A549 (cell line): ENCODE results near the gene LRRN4CL. TPM values are rescaled to one million over a fixed set of nuclear protein-coding genes. Genes with fewer than 3 reads are reported as not detected.
"Not testable (repeated sequence)": the region's sequence is repeated elsewhere in the genome, so short reads cannot be mapped to it uniquely, and the experiment has no call there.

Source experiments
- ATAC-seq, 2 experiments: fragments of 200-7000 bp in 1 of 2; fragments of >200 bp in 1 of 2; cut with Nextera tagmentation in 1 of 2; cut with Tn5 transposase in 1 of 2; 3 replicates each; pipeline versions ENCODE4 v1.8.0 to v1.9.1; 2018 to 2020; ENCODE audit warnings: mild to moderate bottlenecking in 1 of 2, moderate library complexity in 1 of 2
- CTCF ChIA-PET: fragments of 300-600 bp; sonication (Branson Sonifier 250); formaldehyde crosslinking; extraction: SDS; loops from one replicate; lab custom pipeline; 2021; ENCODE audit warnings: antibody characterized with exemption, inconsistent platforms; lab: Yijun Ruan, JAX
- POLR2A ChIA-PET: fragments of 350-600 bp; formaldehyde crosslinking; extraction: SDS; loops from one replicate; lab custom pipeline; 2021; ENCODE audit warnings: antibody characterized with exemption, inconsistent platforms; lab: Yijun Ruan, JAX
- DNase-seq, 2 experiments: peaks; one replicate each; pipeline versions ENCODE4 v3.0.0 to v3.0.0-alpha.2; 2011 to 2016; ENCODE audit warnings: low read depth in 1 of 2, low spot score in 1 of 2
- FAIRE-seq: peaks from 2 replicates; lab custom pipeline; 2011; peaks lifted over from hg19 to GRCh38; lab: Jason Lieb, UNC
- H3K27ac ChIP-seq, 2 experiments: fragments of >200 bp; sonication (Bioruptor Twin); formaldehyde crosslinking; 3 replicates each; pipeline ENCODE4 v1.5.1; 2016 to 2017
- H3K4me1 ChIP-seq: fragments of >200 bp; sonication (Bioruptor Twin); formaldehyde crosslinking; 3 replicates; pipeline ENCODE4 v1.6.1; 2016
- H3K4me2 ChIP-seq: fragments of >200 bp; sonication (Bioruptor Twin); formaldehyde crosslinking; 3 replicates; pipeline ENCODE4 v1.6.1; 2016
- H3K4me3 ChIP-seq: fragments of >200 bp; sonication (Bioruptor Twin); formaldehyde crosslinking; 3 replicates; pipeline ENCODE4 v1.5.1; 2016
- H3K9me3 ChIP-seq: fragments of >200 bp; sonication (Bioruptor Twin); formaldehyde crosslinking; 3 replicates; pipeline ENCODE4 v1.6.1; 2016
- CBX8 ChIP-seq: fragments of 200-600 bp; sonication (generic); IDR thresholded peaks from 2 replicates; pipeline ENCODE4 v1.6.1; 2016
- CHD4 ChIP-seq: fragments of 200-600 bp; sonication (generic); IDR thresholded peaks from 2 replicates; pipeline ENCODE4 v1.6.1; 2016; ENCODE audit warnings: antibody characterized with exemption, mild to moderate bottlenecking, borderline replicate concordance
- EHF ChIP-seq: fragments of 250-450 bp; sonication (Bioruptor Pico); IDR thresholded peaks from 2 replicates; pipeline ENCODE4 v1.5.0; 2020; ENCODE audit warnings: mild to moderate bottlenecking
- EHMT2 ChIP-seq: fragments of 200-600 bp; sonication (generic); IDR thresholded peaks from 2 replicates; pipeline ENCODE4 v1.6.1; 2016; ENCODE audit warnings: antibody characterized with exemption, low read depth, mild to moderate bottlenecking, moderate library complexity
- FOSB ChIP-seq: fragments of 250-450 bp; sonication (Bioruptor Pico); IDR thresholded peaks from 2 replicates; pipeline ENCODE4 v1.5.0; 2020; ENCODE audit warnings: mild to moderate bottlenecking, moderate library complexity
- HDAC2 ChIP-seq: fragments of 200-600 bp; sonication (generic); IDR thresholded peaks from 2 replicates; pipeline ENCODE4 v1.6.1; 2016
- HEYL ChIP-seq: fragments of 250-450 bp; sonication (Bioruptor Pico); IDR thresholded peaks from 2 replicates; pipeline ENCODE4 v1.8.0; 2021; ENCODE audit warnings: mild to moderate bottlenecking, moderate library complexity
- HOXA7 ChIP-seq: fragments of 250-450 bp; sonication (Bioruptor Pico); IDR thresholded peaks from 2 replicates; pipeline ENCODE4 v1.5.0; 2020; ENCODE audit warnings: mild to moderate bottlenecking, moderate library complexity
- JUN ChIP-seq, 2 experiments: fragments of >200 bp; sonication (Bioruptor Twin); formaldehyde crosslinking; IDR thresholded peaks; 2 replicates in 1 of 2; 3 replicates in 1 of 2; pipeline ENCODE4 v1.6.1; 2016 to 2017
- JUNB ChIP-seq: fragments of >200 bp; sonication (Bioruptor Twin); formaldehyde crosslinking; IDR thresholded peaks from 2 replicates; pipeline ENCODE4 v1.6.1; 2016
- KDM1A ChIP-seq: fragments of 200-600 bp; sonication (generic); IDR thresholded peaks from 2 replicates; pipeline ENCODE4 v1.6.1; 2016; ENCODE audit warnings: low read depth, mild to moderate bottlenecking
- MAFK ChIP-seq: fragments of 450-650 bp; IDR thresholded peaks from 2 replicates; pipeline ENCODE4 v1.6.1; 2014; ENCODE audit not compliant: partially characterized antibody
- NR3C1 ChIP-seq: fragments of >200 bp; sonication (Bioruptor Twin); formaldehyde crosslinking; IDR thresholded peaks from 3 replicates; pipeline ENCODE4 v1.6.1; 2017
- POLR2A ChIP-seq: IDR thresholded peaks from 2 replicates; pipeline ENCODE4 v1.6.1; 2012; ENCODE audit warnings: mild to moderate bottlenecking, low read length
- RARB ChIP-seq: fragments of 250-450 bp; sonication (Bioruptor Pico); IDR thresholded peaks from 2 replicates; pipeline ENCODE4 v1.8.0; 2021; ENCODE audit warnings: mild to moderate bottlenecking, moderate library complexity
- RCOR1 ChIP-seq: fragments of 150-350 bp; IDR thresholded peaks from 2 replicates; pipeline ENCODE4 v1.6.1; 2014; ENCODE audit warnings: antibody characterized with exemption, low read length, low read depth
- RFX5 ChIP-seq: fragments of 450-650 bp; IDR thresholded peaks from 2 replicates; pipeline ENCODE4 v1.7.1; 2014; ENCODE audit warnings: antibody characterized with exemption, mild to moderate bottlenecking, moderate library complexity
- RNF2 ChIP-seq: fragments of 200-600 bp; sonication (generic); IDR thresholded peaks from 2 replicates; pipeline ENCODE4 v1.6.1; 2016; ENCODE audit warnings: low read depth, mild to moderate bottlenecking, antibody characterized with exemption, moderate library complexity, borderline replicate concordance
- SMC3 ChIP-seq: fragments of >200 bp; sonication (Bioruptor Twin); formaldehyde crosslinking; IDR thresholded peaks from 3 replicates; pipeline ENCODE4 v1.6.1; 2018; ENCODE audit warnings: inconsistent platforms
- SREBF2 ChIP-seq: fragments of 450-650 bp; IDR thresholded peaks from 2 replicates; pipeline ENCODE4 v1.6.1; 2014; ENCODE audit warnings: mild to moderate bottlenecking, moderate library complexity
- TFCP2L1 ChIP-seq: fragments of 250-450 bp; sonication (Bioruptor Pico); IDR thresholded peaks from 2 replicates; pipeline ENCODE4 v1.5.0; 2021; ENCODE audit warnings: mild to moderate bottlenecking
- TP53 ChIP-seq: fragments of 250-450 bp; sonication (Bioruptor Pico); IDR thresholded peaks from 2 replicates; pipeline ENCODE4 v1.5.0; 2021; ENCODE audit warnings: mild to moderate bottlenecking, moderate library complexity
- ZFP36 ChIP-seq: fragments of 450-650 bp; IDR thresholded peaks from 2 replicates; pipeline ENCODE4 v1.6.1; 2014; ENCODE audit warnings: borderline replicate concordance; ENCODE audit not compliant: partially characterized antibody
- ZNF302 ChIP-seq: fragments of 250-450 bp; sonication (Bioruptor Pico); IDR thresholded peaks from 2 replicates; pipeline ENCODE4 v1.9.0; 2021; ENCODE audit warnings: inconsistent platforms, mild to moderate bottlenecking, moderate library complexity
- ZSCAN20 ChIP-seq: fragments of 250-450 bp; sonication (Bioruptor Pico); IDR thresholded peaks from 2 replicates; pipeline ENCODE4 v1.8.0; 2022; ENCODE audit warnings: mild to moderate bottlenecking, moderate library complexity
- WGBS: methylation state at CpG from one replicate; pipeline ENCODE4 v1.1.6; 2017; ENCODE audit errors: missing lambda C conversion rate; 5-methylcytosine and 5-hydroxymethylcytosine counted together
- polyA plus RNA-seq, 4 experiments: library from polyadenylated mRNA; depleted of rRNA in 3 of 4; stranded (reverse); fragments of >200 nt; fragmentation: RNase III in 1 of 4; extraction: RNeasy Plus Mini Kit Qiagen cat#74134 plus additional on column Dnase treatment in 1 of 4; gene quantifications; 2 replicates in 3 of 4; 3 replicates in 1 of 4; pipeline ENCODE4 v1.2.3, GENCODE V29; 2011 to 2017
- TF ChIP-seq, protein P1 (sequence below): fragments of 250-450 bp; sonication (Bioruptor Pico); IDR thresholded peaks from 2 replicates; pipeline ENCODE4 v1.5.0; 2020; ENCODE audit warnings: low read depth, mild to moderate bottlenecking, moderate library complexity
- TF ChIP-seq, protein P2 (sequence below): IDR thresholded peaks from 2 replicates; pipeline ENCODE4 v1.6.1; 2012; ENCODE audit warnings: low read depth, borderline replicate concordance
- TF ChIP-seq, protein P3 (sequence below): fragments of 450-650 bp; IDR thresholded peaks from 2 replicates; pipeline ENCODE4 v1.6.1; 2014; ENCODE audit warnings: antibody characterized with exemption
- TF ChIP-seq, protein P4 (sequence below): fragments of >200 bp; sonication (Bioruptor Twin); formaldehyde crosslinking; IDR thresholded peaks from 3 replicates; pipeline ENCODE4 v1.6.1; 2016
- TF ChIP-seq, protein P5 (sequence below): fragments of >200 bp; sonication (Bioruptor Twin); formaldehyde crosslinking; IDR thresholded peaks from 3 replicates; pipeline ENCODE4 v1.5.1; 2016

The LRRN4CL gene
- polyA plus RNA-seq, 2 of the 4 experiments (the other 2 are of a cell fraction): 0.03 to 0.04 TPM

DNA sequence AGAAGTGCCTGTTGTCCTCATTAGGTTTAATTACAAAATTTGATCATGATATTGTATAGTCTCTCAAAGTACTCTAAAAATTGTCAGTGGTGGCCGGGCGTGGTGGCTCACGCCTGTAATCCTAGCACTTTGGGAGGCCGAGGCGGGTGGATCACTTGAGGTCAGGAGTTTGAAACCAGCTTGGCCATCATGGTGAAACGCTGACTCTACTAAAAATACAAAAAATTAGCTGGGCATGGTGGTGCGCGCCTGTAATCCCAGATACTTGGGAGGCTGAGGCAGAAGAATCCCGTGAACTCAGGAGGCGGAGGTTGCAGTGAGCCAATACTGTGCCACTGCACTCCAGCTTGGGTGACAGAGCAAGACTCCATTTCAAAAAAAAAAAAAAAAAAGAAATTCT, 13.9 kb downstream of the LRRN4CL start:
- 97% methylated on average over 10 of the region's 10 CpGs for WGBS

DNA sequence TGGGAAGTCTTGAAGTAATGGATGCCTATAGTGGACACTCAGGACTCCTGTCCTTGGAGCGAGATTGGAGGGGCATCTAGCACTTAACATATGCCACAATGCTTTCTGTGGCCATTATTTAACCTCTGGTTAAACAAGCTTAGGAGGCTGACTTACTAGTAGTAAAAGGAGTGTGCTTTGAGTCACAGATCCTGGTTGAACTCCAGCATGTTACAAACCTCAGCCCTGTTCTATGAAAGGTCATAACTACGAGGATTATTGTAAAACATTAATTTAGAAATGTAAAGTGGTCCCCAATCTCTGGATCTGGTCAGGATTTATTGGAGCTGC, 16.2 kb downstream of the LRRN4CL start:
- CTCF ChIA-PET: interaction anchor here (1.1 to 9.0 kb wide), 5 partner anchors 8 to 114 kb away, joined by 3 to 72 read pairs (median 7); partner anchors contain the start of genes BSCL2, C11orf98, GNG3 and LRRN4CL

More for the DNA sequence above, 13.9 kb downstream of the LRRN4CL start:
- H3K4me3 ChIP-seq, FAIRE-seq, H3K4me2 ChIP-seq, H3K9me3 ChIP-seq, DNase-seq, H3K27ac ChIP-seq, ATAC-seq: not testable (repeated sequence)
- POLR2A ChIA-PET: interaction anchor here (0.6 to 2.8 kb wide), 5 partner anchors 8 to 84 kb away, joined by 3 to 36 read pairs (median 5); partner anchors contain the start of genes C11orf98, CSKMT, INTS5 and TUT1
- peaks cover 25% of the 10 kb centered on the region for H3K4me1 ChIP-seq
- CTCF ChIA-PET: interaction anchor here (0.6 to 9.0 kb wide), 4 partner anchors 12 to 281 kb away, joined by 3 to 72 read pairs (median 5); partner anchors contain the start of gene LRRN4CL
- peak; percentile 66 for TF ChIP-seq MAFK

DNA sequence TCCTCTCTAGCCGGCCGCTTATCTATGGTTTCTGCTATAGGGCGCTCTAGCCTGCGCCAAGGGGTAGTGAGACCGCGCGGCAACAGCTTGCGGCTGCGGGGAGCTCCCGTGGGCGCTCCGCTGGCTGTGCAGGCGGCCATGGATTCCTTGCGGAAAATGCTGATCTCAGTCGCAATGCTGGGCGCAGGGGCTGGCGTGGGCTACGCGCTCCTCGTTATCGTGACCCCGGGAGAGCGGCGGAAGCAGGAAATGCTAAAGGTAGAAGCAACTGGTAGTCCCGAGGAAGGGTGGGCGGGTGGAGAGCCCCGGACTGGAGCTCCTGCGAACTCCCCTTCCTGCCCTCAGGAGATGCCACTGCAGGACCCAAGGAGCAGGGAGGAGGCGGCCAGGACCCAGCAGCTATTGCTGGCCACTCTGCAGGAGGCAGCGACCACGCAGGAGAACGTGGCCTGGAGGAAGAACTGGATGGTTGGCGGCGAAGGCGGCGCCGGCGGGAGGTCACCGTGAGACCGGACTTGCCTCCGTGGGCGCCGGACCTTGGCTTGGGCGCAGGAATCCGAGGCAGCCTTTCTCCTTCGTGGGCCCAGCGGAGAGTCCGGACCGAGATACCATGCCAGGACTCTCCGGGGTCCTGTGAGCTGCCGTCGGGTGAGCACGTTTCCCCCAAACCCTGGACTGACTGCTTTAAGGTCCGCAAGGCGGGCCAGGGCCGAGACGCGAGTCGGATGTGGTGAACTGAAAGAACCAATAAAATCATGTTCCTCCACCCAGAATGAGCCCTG, 17.5 kb downstream of the LRRN4CL start, which contains the start of the genes LBHD1 and UQCC3:
TSS of gene LBHD1 (minus strand) at position 660 of the 782 bp plus-strand sequence. CDS start 2,236 bp downstream, outside the sequence.
TSS of gene UQCC3 (plus strand) at position 66 of the 782 bp plus-strand sequence. CDS start at position 139, 73 bp downstream.
- Histone ChIP-seq H3K4me2 (peak within 1 kb of the TSS; percentile 64), H3K9me3 (no peaks in the 10 kb centered on the region), H3K27ac (peak within 1 kb of the TSS; percentile 97 to 98), H3K4me1 (peaks cover 31% of the 10 kb centered on the region), H3K4me3 (peak within 1 kb of the TSS; percentile 90)
- FAIRE-seq (no peak), ATAC-seq (peak; percentile 81 to 86), DNase-seq (peak; percentile 86 to 92)
- ChIA-PET CTCF (interaction anchor here (0.6 to 9.0 kb wide), 10 partner anchors 7 to 95 kb away, joined by 3 to 72 read pairs (median 4); partner anchors contain the start of genes BSCL2, C11orf98, EML3 and GNG3), POLR2A (interaction anchor here (0.6 to 3.3 kb wide), 17 partner anchors 9 to 209 kb away, joined by 3 to 34 read pairs (median 6); partner anchors contain the start of genes B3GAT3, EEF1G, GANAB and HNRNPUL2)
- WGBS: 2% methylated on average over 25 of the region's 59 CpGs
- no peak for TF ChIP-seq EHF (CRISPR knock-in tag)
- TF ChIP-seq HDAC2: no peak
- TF ChIP-seq, protein P1, sequence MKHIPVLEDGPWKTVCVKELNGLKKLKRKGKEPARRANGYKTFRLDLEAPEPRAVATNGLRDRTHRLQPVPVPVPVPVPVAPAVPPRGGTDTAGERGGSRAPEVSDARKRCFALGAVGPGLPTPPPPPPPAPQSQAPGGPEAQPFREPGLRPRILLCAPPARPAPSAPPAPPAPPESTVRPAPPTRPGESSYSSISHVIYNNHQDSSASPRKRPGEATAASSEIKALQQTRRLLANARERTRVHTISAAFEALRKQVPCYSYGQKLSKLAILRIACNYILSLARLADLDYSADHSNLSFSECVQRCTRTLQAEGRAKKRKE (CRISPR knock-in tag): no peak
- TF ChIP-seq, protein P2, sequence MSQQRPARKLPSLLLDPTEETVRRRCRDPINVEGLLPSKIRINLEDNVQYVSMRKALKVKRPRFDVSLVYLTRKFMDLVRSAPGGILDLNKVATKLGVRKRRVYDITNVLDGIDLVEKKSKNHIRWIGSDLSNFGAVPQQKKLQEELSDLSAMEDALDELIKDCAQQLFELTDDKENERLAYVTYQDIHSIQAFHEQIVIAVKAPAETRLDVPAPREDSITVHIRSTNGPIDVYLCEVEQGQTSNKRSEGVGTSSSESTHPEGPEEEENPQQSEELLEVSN: peak; percentile 67; the same call in 1 of the 2 replicates
- TF ChIP-seq SMC3: no peak
- TF ChIP-seq ZNF302 (CRISPR knock-in tag): no peak
- no peak for TF ChIP-seq EHMT2
- no peak for TF ChIP-seq ZFP36
- no peak for TF ChIP-seq RFX5
- TF ChIP-seq, protein P3, sequence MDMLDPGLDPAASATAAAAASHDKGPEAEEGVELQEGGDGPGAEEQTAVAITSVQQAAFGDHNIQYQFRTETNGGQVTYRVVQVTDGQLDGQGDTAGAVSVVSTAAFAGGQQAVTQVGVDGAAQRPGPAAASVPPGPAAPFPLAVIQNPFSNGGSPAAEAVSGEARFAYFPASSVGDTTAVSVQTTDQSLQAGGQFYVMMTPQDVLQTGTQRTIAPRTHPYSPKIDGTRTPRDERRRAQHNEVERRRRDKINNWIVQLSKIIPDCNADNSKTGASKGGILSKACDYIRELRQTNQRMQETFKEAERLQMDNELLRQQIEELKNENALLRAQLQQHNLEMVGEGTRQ: no peak
- TF ChIP-seq POLR2A: peak; percentile 72
- TF ChIP-seq RNF2: no peak
- no peak for TF ChIP-seq RCOR1
- TF ChIP-seq, protein P4, sequence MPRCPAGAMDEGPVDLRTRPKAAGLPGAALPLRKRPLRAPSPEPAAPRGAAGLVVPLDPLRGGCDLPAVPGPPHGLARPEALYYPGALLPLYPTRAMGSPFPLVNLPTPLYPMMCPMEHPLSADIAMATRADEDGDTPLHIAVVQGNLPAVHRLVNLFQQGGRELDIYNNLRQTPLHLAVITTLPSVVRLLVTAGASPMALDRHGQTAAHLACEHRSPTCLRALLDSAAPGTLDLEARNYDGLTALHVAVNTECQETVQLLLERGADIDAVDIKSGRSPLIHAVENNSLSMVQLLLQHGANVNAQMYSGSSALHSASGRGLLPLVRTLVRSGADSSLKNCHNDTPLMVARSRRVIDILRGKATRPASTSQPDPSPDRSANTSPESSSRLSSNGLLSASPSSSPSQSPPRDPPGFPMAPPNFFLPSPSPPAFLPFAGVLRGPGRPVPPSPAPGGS: peak; percentile 71; the same call in 2 of the 3 replicates
- TF ChIP-seq SREBF2: no peak
- no peak for TF ChIP-seq HOXA7 (CRISPR knock-in tag)
- TF ChIP-seq KDM1A: no peak
- no peak for TF ChIP-seq CHD4
- no peak for TF ChIP-seq HEYL
- no peak for TF ChIP-seq CBX8

More for the DNA sequence above, 16.2 kb downstream of the LRRN4CL start:
- DNase-seq (no peak), FAIRE-seq (no peak), ATAC-seq (no peak)
- 50% methylated on average over 2 of the region's 2 CpGs for WGBS
- Histone ChIP-seq H3K27ac (peak overlapping the region in 1 of 2 experiments; percentile 98; a peak in 4 of 6 replicates), H3K4me3 (no peak overlapping the region), H3K4me1 (peaks cover 31% of the 10 kb centered on the region), H3K4me2 (peak overlapping the region; percentile 64), H3K9me3 (no peaks in the 10 kb centered on the region)
- POLR2A ChIA-PET: interaction anchor here (0.6 to 2.8 kb wide), 3 partner anchors 8 to 81 kb away, joined by 3 to 36 read pairs (median 4); partner anchors contain the start of genes C11orf98, CSKMT, LRRN4CL and TUT1
- TF ChIP-seq POLR2A (no peak), JUNB (no peak), JUN (IDR thresholded peaks at IDR 0.05) (no peak), EHMT2 (no peak), NR3C1 (no peak), CBX8 (no peak), FOSB (CRISPR knock-in tag) (no peak), ZSCAN20 (CRISPR knock-in tag) (no peak), TP53 (CRISPR knock-in tag) (no peak), RARB (CRISPR knock-in tag) (no peak), TFCP2L1 (CRISPR knock-in tag) (no peak)
- TF ChIP-seq, protein P5, sequence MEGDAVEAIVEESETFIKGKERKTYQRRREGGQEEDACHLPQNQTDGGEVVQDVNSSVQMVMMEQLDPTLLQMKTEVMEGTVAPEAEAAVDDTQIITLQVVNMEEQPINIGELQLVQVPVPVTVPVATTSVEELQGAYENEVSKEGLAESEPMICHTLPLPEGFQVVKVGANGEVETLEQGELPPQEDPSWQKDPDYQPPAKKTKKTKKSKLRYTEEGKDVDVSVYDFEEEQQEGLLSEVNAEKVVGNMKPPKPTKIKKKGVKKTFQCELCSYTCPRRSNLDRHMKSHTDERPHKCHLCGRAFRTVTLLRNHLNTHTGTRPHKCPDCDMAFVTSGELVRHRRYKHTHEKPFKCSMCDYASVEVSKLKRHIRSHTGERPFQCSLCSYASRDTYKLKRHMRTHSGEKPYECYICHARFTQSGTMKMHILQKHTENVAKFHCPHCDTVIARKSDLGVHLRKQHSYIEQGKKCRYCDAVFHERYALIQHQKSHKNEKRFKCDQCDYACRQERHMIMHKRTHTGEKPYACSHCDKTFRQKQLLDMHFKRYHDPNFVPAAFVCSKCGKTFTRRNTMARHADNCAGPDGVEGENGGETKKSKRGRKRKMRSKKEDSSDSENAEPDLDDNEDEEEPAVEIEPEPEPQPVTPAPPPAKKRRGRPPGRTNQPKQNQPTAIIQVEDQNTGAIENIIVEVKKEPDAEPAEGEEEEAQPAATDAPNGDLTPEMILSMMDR: no peak
